ENCODE results near the gene OCA2. TPM values are rescaled to one million over a fixed set of nuclear protein-coding genes. Genes with fewer than 3 reads are reported as not detected.
A peak's percentile ranks its signal among the peaks of the same experiment; 100 is the strongest.

The OCA2 gene
- total and polyA plus RNA-seq, 2 experiments from 2014 or later = not detected

DNA sequence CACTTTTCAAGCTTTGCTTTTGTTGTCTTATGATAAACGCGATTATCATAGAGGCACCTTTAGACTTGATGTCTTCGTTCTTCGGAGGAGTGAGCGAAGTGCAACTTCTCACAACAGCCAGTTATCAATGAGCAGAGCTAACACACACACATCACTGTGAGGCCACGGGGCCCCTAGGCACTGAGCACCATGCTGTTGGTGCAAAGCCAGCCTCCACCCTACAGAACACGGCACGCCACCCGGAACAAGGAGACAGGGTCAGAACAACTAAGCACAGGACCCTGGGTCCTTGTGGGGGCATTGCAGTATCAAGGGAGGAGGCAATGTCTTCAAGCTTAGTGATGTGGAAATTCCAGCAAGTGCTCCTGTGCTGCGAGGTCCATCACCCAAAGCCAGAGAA, 244.5 kb downstream of the OCA2 start:
- WGBS, 2 experiments (ENCODE audit: low coverage in 1 of 2, low lambda C conversion rate in 2 of 2, missing lambda C conversion rate in 2 of 2) = 79 to 89% methylated on average over 10 of the region's 10 CpGs
- Histone ChIP-seq H3K4me2 (ENCODE audit: unreplicated experiment) (no peak overlapping the region), H2AFZ (no peak overlapping the region), H3K9ac (no peak overlapping the region), H3K36me3 (ENCODE audit: low read depth) (no peaks in the 10 kb centered on the region), H3K4me3 (no peak overlapping the region), H3F3A (ENCODE audit: insufficient read depth) (no peaks in the 10 kb centered on the region), H3K79me2 (ENCODE audit: insufficient read depth) (no peaks in the 10 kb centered on the region), H3K27me3 (replicated peaks; ENCODE audit: insufficient read depth) (no peaks in the 10 kb centered on the region), H3K9me3 (ENCODE audit: low read depth) (no peaks in the 10 kb centered on the region), H4K20me1 (ENCODE audit: insufficient read depth) (no peaks in the 10 kb centered on the region), H3K27ac (no peak overlapping the region), H3K4me1 (ENCODE audit: insufficient read depth) (no peaks in the 10 kb centered on the region), H3K9me2 (ENCODE audit: insufficient read depth) (no peaks in the 10 kb centered on the region)
- TF ChIP-seq EZH2phosphoT487 (IDR thresholded peaks at IDR 0.05; ENCODE audit: insufficient read depth, low read depth) (no peak), EZH2 (IDR thresholded peaks at IDR 0.05; ENCODE audit: insufficient read depth, poor library complexity, severe bottlenecking) (no peak)
- no peak for DNase-seq
- in situ Hi-C loops (cut with MboI) = no loop called here

DNA sequence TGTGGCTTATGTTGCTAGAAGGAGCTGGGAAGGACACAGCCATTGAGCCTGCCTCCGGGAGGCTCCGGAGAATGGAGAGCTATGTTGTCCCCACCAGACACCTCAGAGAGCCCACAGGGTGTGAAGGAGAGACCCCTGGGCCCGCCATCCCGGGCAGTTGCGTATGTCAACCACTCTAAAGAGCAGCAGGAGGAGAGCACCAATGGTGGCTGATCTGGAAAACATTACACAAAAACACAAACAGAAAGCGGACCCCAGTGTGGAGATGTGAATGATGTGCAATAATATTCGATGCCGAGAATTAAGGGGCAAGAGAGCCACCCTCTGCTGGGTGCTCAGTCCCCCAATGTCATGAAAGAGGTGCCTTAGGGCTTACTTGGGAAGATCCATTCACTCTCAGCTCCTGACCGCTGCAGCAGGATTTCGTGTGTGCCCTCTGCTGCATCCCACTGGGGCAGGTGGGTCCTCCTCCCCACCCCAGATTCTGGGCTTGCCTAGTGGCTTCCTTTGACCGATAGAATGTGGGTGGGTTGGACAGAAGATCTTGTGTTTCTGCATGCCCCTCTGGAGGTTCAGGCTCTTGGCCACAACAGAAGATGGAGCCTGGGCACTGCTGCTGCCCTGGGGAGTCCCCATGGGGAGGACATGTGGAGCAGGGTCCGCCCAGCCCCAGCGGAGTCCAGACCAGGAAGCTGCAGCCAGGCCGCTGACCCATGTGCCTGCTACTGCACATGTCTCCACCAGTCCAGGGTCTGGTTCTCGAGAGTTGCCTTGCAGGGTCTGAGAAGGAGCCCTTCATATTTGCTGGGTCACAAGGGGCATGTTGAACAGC, 245.3 kb downstream of the OCA2 start:
- no peaks in the 10 kb centered on the region for H3K79me2 ChIP-seq (ENCODE audit: insufficient read depth)
- H3K9me2 ChIP-seq (ENCODE audit: insufficient read depth) = no peaks in the 10 kb centered on the region
- H3K9ac ChIP-seq = no peak overlapping the region
- WGBS, 2 experiments (ENCODE audit: low coverage in 1 of 2, low lambda C conversion rate in 2 of 2, missing lambda C conversion rate in 2 of 2) = 82 to 83% methylated on average over 15 of the region's 15 CpGs
- no peak overlapping the region for H3K4me2 ChIP-seq (ENCODE audit: unreplicated experiment)
- no peak overlapping the region for H3K27ac ChIP-seq
- H3K27me3 ChIP-seq (replicated peaks; ENCODE audit: insufficient read depth) = no peaks in the 10 kb centered on the region
- H4K20me1 ChIP-seq (ENCODE audit: insufficient read depth) = no peaks in the 10 kb centered on the region
- H3K36me3 ChIP-seq (ENCODE audit: low read depth) = no peaks in the 10 kb centered on the region
- no peak overlapping the region for H3K4me3 ChIP-seq
- no peak overlapping the region for H2AFZ ChIP-seq
- no peak for TF ChIP-seq EZH2phosphoT487 (IDR thresholded peaks at IDR 0.05; ENCODE audit: insufficient read depth, low read depth)
- TF ChIP-seq EZH2 (IDR thresholded peaks at IDR 0.05; ENCODE audit: insufficient read depth, poor library complexity, severe bottlenecking) = no peak
- no peaks in the 10 kb centered on the region for H3K4me1 ChIP-seq (ENCODE audit: insufficient read depth)
- no peaks in the 10 kb centered on the region for H3F3A ChIP-seq (ENCODE audit: insufficient read depth)
- no peaks in the 10 kb centered on the region for H3K9me3 ChIP-seq (ENCODE audit: low read depth)
- in situ Hi-C loops (cut with MboI) = no loop called here
- peak; percentile 12 for DNase-seq

DNA sequence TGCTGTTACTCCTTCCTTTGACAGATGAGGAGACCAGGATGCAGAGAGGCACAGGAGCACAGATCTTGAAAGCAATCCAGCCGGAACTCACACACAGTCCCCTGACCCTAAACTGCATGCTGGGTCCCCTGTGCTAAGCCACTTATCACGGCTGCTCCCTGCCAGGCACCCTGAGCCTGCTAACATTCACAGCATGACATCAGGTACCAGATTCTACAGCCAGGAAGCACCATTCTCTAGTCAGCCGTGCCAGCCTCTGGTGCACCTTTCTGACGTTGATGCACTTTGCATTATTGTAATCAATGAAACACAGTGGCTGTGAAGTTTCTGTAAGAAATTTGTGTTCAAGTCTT, 247.3 kb downstream of the OCA2 start:
- Histone ChIP-seq H3K4me1 (ENCODE audit: insufficient read depth) (no peaks in the 10 kb centered on the region), H3K27me3 (replicated peaks; ENCODE audit: insufficient read depth) (no peaks in the 10 kb centered on the region), H3K9me2 (ENCODE audit: insufficient read depth) (no peaks in the 10 kb centered on the region), H3K4me3 (no peak overlapping the region), H2AFZ (no peak overlapping the region), H3K27ac (no peak overlapping the region), H3K4me2 (ENCODE audit: unreplicated experiment) (no peak overlapping the region), H3K9me3 (ENCODE audit: low read depth) (no peaks in the 10 kb centered on the region), H3K79me2 (ENCODE audit: insufficient read depth) (no peaks in the 10 kb centered on the region), H3F3A (ENCODE audit: insufficient read depth) (no peaks in the 10 kb centered on the region), H4K20me1 (ENCODE audit: insufficient read depth) (no peaks in the 10 kb centered on the region), H3K36me3 (ENCODE audit: low read depth) (no peaks in the 10 kb centered on the region), H3K9ac (no peak overlapping the region)
- no peak for DNase-seq
- TF ChIP-seq EZH2phosphoT487 (IDR thresholded peaks at IDR 0.05; ENCODE audit: insufficient read depth, low read depth) (no peak), EZH2 (IDR thresholded peaks at IDR 0.05; ENCODE audit: insufficient read depth, poor library complexity, severe bottlenecking) (no peak)
- 69 to 77% methylated on average over 4 of the region's 4 CpGs for WGBS, 2 experiments (ENCODE audit: low coverage in 1 of 2, low lambda C conversion rate in 2 of 2, missing lambda C conversion rate in 2 of 2)
- in situ Hi-C loops (cut with MboI) = no loop called here

DNA sequence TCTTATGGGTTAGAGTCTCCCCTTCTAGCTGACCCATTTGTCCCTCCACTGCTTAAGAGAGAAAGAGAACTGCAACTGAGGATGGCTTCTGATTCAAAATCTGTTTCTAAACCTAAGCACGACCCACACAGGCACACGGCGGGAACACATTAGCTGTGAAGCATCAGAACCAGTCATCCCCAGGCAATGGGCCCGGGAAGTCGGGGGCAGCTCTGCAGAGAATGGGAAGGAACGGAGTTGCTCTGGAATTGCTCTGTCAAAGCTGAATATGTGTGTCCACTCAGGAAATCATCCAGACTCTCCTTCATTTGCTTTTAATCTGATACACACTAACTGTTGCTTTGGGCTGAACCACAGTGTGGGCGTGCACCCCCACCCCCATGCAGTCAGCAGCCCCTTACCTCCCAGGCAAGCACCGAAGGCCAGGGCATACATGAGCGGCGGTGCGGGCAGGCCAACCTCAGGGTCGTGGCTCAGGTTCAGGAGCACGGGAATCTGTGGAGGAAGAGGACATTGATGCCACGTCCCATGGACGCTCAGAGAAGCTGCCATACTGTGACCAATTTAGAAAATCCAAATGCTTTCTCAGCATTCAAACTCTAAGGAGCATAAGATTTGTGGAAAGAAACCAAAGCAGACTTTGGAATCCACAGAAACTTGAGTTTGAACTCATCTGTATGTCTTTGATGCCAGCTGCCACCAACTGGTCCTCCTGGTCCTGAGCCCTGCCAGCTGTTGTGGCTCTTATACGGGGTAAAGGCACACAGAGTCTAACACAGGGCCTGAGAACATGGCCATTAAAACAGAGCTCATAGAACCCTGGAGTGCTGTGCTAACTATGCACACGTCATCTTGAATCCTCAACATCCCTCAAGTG, 247.9 kb downstream of the OCA2 start:
- no peaks in the 10 kb centered on the region for H3K9me2 ChIP-seq (ENCODE audit: insufficient read depth)
- WGBS, 2 experiments (ENCODE audit: low coverage in 1 of 2, low lambda C conversion rate in 2 of 2, missing lambda C conversion rate in 2 of 2) = 70 to 71% methylated on average over 17 of the region's 17 CpGs
- no peaks in the 10 kb centered on the region for H3K27me3 ChIP-seq (replicated peaks; ENCODE audit: insufficient read depth)
- H2AFZ ChIP-seq = no peak overlapping the region
- H3K36me3 ChIP-seq (ENCODE audit: low read depth) = no peaks in the 10 kb centered on the region
- no peak overlapping the region for H3K4me3 ChIP-seq
- no peak for TF ChIP-seq EZH2phosphoT487 (IDR thresholded peaks at IDR 0.05; ENCODE audit: insufficient read depth, low read depth)
- TF ChIP-seq EZH2 (IDR thresholded peaks at IDR 0.05; ENCODE audit: insufficient read depth, poor library complexity, severe bottlenecking) = no peak
- no peak overlapping the region for H3K4me2 ChIP-seq (ENCODE audit: unreplicated experiment)
- no peaks in the 10 kb centered on the region for H3K79me2 ChIP-seq (ENCODE audit: insufficient read depth)
- in situ Hi-C loops (cut with MboI) = no loop called here
- H3K9ac ChIP-seq = no peak overlapping the region
- DNase-seq = peak; percentile 24
- no peaks in the 10 kb centered on the region for H3K4me1 ChIP-seq (ENCODE audit: insufficient read depth)
- no peak overlapping the region for H3K27ac ChIP-seq
- no peaks in the 10 kb centered on the region for H3K9me3 ChIP-seq (ENCODE audit: low read depth)
- no peaks in the 10 kb centered on the region for H4K20me1 ChIP-seq (ENCODE audit: insufficient read depth)
- no peaks in the 10 kb centered on the region for H3F3A ChIP-seq (ENCODE audit: insufficient read depth)

All from GM23248 (cell line).